CD14-positive monocyte (primary cell): ENCODE results near the gene CEP170B. TPM values are rescaled to one million over a fixed set of nuclear protein-coding genes. Genes with fewer than 3 reads are reported as not detected.

ENCODE experiments used
- DNase-seq, 3 donors: peaks; one replicate each; pipeline ENCODE4 v3.0.0-alpha.2; 2011 to 2022
- H2AFZ ChIP-seq: 2 replicates; pipeline ENCODE4 v1.6.0; 2012; ENCODE audit warnings: mild to moderate bottlenecking, low read depth, low read length, inconsistent platforms; ENCODE audit not compliant: insufficient read depth, poor library complexity, severe bottlenecking
- H3K27ac ChIP-seq, 2 donors: 1 replicate in 1 of 2; 2 replicates in 1 of 2; pipeline ENCODE4 v1.5.1; 2012 to 2013; ENCODE audit warnings: low read length in 2 of 2, control low read depth in 1 of 2, inconsistent platforms in 1 of 2, low read depth in 1 of 2, mild to moderate bottlenecking in 1 of 2
- H3K27me3 ChIP-seq, 2 donors: one replicate each; pipeline versions ENCODE4 v1.6.0 to v1.6.1; 2011 to 2013; ENCODE audit warnings: low read length in 2 of 2; ENCODE audit not compliant: control insufficient read depth in 2 of 2, insufficient read depth in 2 of 2
- H3K36me3 ChIP-seq, 2 donors: replicated peaks in 1 of 2; 1 replicate in 1 of 2; 2 replicates in 1 of 2; pipeline versions ENCODE4 v1.5.1 to v1.6.1; 2012 to 2013; ENCODE audit warnings: low read length in 2 of 2, control low read depth in 1 of 2, inconsistent platforms in 1 of 2, mild to moderate bottlenecking in 1 of 2; ENCODE audit not compliant: insufficient read depth in 2 of 2, control insufficient read depth in 1 of 2
- H3K4me1 ChIP-seq, 2 donors: 1 replicate in 1 of 2; 2 replicates in 1 of 2; pipeline versions ENCODE4 v1.5.1 to v1.6.1; 2012 to 2013; ENCODE audit warnings: low read length in 2 of 2, control low read depth in 1 of 2, inconsistent platforms in 1 of 2, mild to moderate bottlenecking in 1 of 2, moderate library complexity in 1 of 2; ENCODE audit not compliant: insufficient read depth in 2 of 2, control insufficient read depth in 1 of 2
- H3K4me2 ChIP-seq: replicated peaks from 2 replicates; pipeline ENCODE3; 2012; ENCODE audit warnings: low read length, moderate library complexity, mild to moderate bottlenecking; ENCODE audit not compliant: poor library complexity, severe bottlenecking; ENCODE audit errors: extremely low read depth
- H3K4me3 ChIP-seq, 3 experiments: fragments of 200-600 bp in 1 of 3; sonication (generic) in 1 of 3; replicated peaks in 1 of 3; 1 replicate in 2 of 3; 2 replicates in 1 of 3; pipeline ENCODE4 v1.5.1; 2011 to 2013; ENCODE audit warnings: low read length in 3 of 3, mild to moderate bottlenecking in 3 of 3, control low read depth in 2 of 3, low read depth in 2 of 3, inconsistent platforms in 1 of 3, moderate library complexity in 1 of 3
- H3K79me2 ChIP-seq: 2 replicates; pipeline ENCODE4 v1.6.0; 2012; ENCODE audit warnings: mild to moderate bottlenecking, control low read depth, inconsistent platforms, low read length, moderate library complexity; ENCODE audit not compliant: insufficient read depth
- H3K9ac ChIP-seq: 2 replicates; pipeline ENCODE4 v1.6.0; 2017; ENCODE audit warnings: low read length, mild to moderate bottlenecking; ENCODE audit not compliant: insufficient read depth, poor library complexity, severe bottlenecking
- H3K9me3 ChIP-seq, 2 donors: replicated peaks in 1 of 2; 1 replicate in 1 of 2; 2 replicates in 1 of 2; pipeline versions ENCODE4 v1.5.1 to v1.6.1; 2012 to 2013; ENCODE audit warnings: low read length in 2 of 2, control low read depth in 1 of 2; ENCODE audit not compliant: control insufficient read depth in 1 of 2, insufficient read depth in 1 of 2
- H4K20me1 ChIP-seq: 2 replicates; pipeline ENCODE4 v1.6.0; 2012; ENCODE audit warnings: mild to moderate bottlenecking, low read length, control low read depth, moderate library complexity; ENCODE audit not compliant: insufficient read depth
- H3K27ac Mint-ChIP-seq, 7 donors: one replicate each; pipeline ENCODE4 v1.8.0; 2020; ENCODE audit warnings: mild to moderate bottlenecking in 7 of 7, mixed read lengths in 7 of 7, moderate library complexity in 6 of 7, inconsistent platforms in 2 of 7
- H3K27me3 Mint-ChIP-seq, 3 donors: one replicate each; pipeline ENCODE4 v1.8.0; 2021 to 2022; ENCODE audit warnings: low read depth in 3 of 3, mild to moderate bottlenecking in 3 of 3, mixed read lengths in 3 of 3, moderate library complexity in 3 of 3, inconsistent platforms in 1 of 3
- H3K36me3 Mint-ChIP-seq, 2 donors: one replicate each; pipeline ENCODE4 v1.8.0; 2020; ENCODE audit warnings: mixed read lengths in 2 of 2, inconsistent platforms in 1 of 2, mild to moderate bottlenecking in 1 of 2
- H3K4me1 Mint-ChIP-seq: one replicate; pipeline ENCODE4 v1.8.0; 2020; ENCODE audit warnings: mild to moderate bottlenecking, mixed read lengths
- H3K4me3 Mint-ChIP-seq, 2 donors: one replicate each; pipeline ENCODE4 v1.8.0; 2020; ENCODE audit warnings: mild to moderate bottlenecking in 2 of 2, mixed read lengths in 2 of 2, moderate library complexity in 1 of 2
- H3K9me3 Mint-ChIP-seq, 7 donors: one replicate each; pipeline ENCODE4 v1.8.0; 2020 to 2022; ENCODE audit warnings: mixed read lengths in 7 of 7, mild to moderate bottlenecking in 6 of 7, moderate library complexity in 6 of 7, inconsistent platforms in 2 of 7
- CTCF ChIP-seq: fragments of 200-600 bp; IDR thresholded peaks from one replicate; pipeline ENCODE4 v1.8.0; 2022; ENCODE audit warnings: antibody characterized with exemption, mild to moderate bottlenecking
- WGBS: methylation state at CpG from one replicate; pipeline ENCODE4 v1.1.5; 2013; ENCODE audit warnings: missing lambda C conversion rate; ENCODE audit not compliant: insufficient coverage; 5-methylcytosine and 5-hydroxymethylcytosine counted together
- intact Hi-C, 2 donors: fragments of 100-400 bp; cut with micrococcal nuclease; formaldehyde crosslinking; loops; one replicate each; pipeline versions ENCODE4 v1.15.0 to v1.15.1; 2023
- polyA plus RNA-seq, 3 donors: library from polyadenylated mRNA; depleted of rRNA in 1 of 3; unstranded in 2 of 3; stranded (reverse) in 1 of 3; fragments of 300-500 nt in 2 of 3; fragments of >200 nt in 1 of 3; fragmentation: Illumina TruSeq in 2 of 3; gene quantifications; 1 replicate in 2 of 3; 2 replicates in 1 of 3; pipeline ENCODE4 v1.2.3, GENCODE V29; 2012 to 2021

Gene CEP170B
- polyA plus RNA-seq, 3 donors = 0.09 TPM; not detected in 2

GRCh38 chr14:104843442-104844305 is 21.4 kb upstream of the CEP170B start:
- Histone ChIP-seq H2AFZ (no peak overlapping the region), H3K27ac (no peak overlapping the region), H3K9ac (no peak overlapping the region), H3K4me3 (no peak overlapping the region), H3K27me3 (peaks cover 47 to 62% of the 10 kb centered on the region in 2 donors), H4K20me1 (no peaks in the 10 kb centered on the region), H3K79me2 (no peaks in the 10 kb centered on the region), H3K4me2 (no peak overlapping the region), H3K9me3 (peaks cover 0 to 9% of the 10 kb centered on the region in 2 donors), H3K4me1 (no peaks in the 10 kb centered on the region), H3K36me3 (no peaks in the 10 kb centered on the region)
- 1% methylated on average over 57 of the region's 69 CpGs for WGBS
- no peak for DNase-seq
- Mint-ChIP-seq H3K4me3 (peak overlapping the region in 1 of 2 donors; percentile 84), H3K36me3 (no peaks in the 10 kb centered on the region), H3K27me3 (peaks cover 56 to 88% (median 78%) of the 10 kb centered on the region in 3 donors), H3K4me1 (no peaks in the 10 kb centered on the region), H3K9me3 (peaks cover 0 to 6% (median 1%) of the 10 kb centered on the region in 7 donors), H3K27ac (no peak overlapping the region)
- intact Hi-C loops = no loop called here
- TF ChIP-seq CTCF = no peak

GRCh38 chr14:104844306-104845032 is 20.6 kb upstream of the CEP170B start:
- Histone ChIP-seq H3K9me3 (peaks cover 0 to 9% of the 10 kb centered on the region in 2 donors), H3K9ac (no peak overlapping the region), H2AFZ (no peak overlapping the region), H3K79me2 (no peaks in the 10 kb centered on the region), H3K4me3 (no peak overlapping the region), H3K27ac (no peak overlapping the region), H3K27me3 (peaks cover 47 to 62% of the 10 kb centered on the region in 2 donors), H3K4me2 (no peak overlapping the region), H3K4me1 (no peaks in the 10 kb centered on the region), H4K20me1 (no peaks in the 10 kb centered on the region), H3K36me3 (no peaks in the 10 kb centered on the region)
- H3K4me1 Mint-ChIP-seq = no peaks in the 10 kb centered on the region
- TF ChIP-seq CTCF = no peak
- H3K27ac Mint-ChIP-seq = no peak overlapping the region
- peak overlapping the region in 1 of 2 donors; percentile 84 for H3K4me3 Mint-ChIP-seq
- intact Hi-C loops = no loop called here
- H3K27me3 Mint-ChIP-seq = peaks cover 52 to 85% (median 81%) of the 10 kb centered on the region in 3 donors
- 11% methylated on average over 24 of the region's 27 CpGs for WGBS
- DNase-seq = no peak
- H3K36me3 Mint-ChIP-seq = no peaks in the 10 kb centered on the region
- H3K9me3 Mint-ChIP-seq = peaks cover 0 to 6% (median 1%) of the 10 kb centered on the region in 7 donors
